ENCODE data around the gene TLR10. TPM values are rescaled to one million over a fixed set of nuclear protein-coding genes. Genes with fewer than 3 reads are reported as not detected.

The TLR10 gene
- total and polyA plus RNA-seq, 2 experiments from 2014 or later = 0.14 TPM; not detected in 1

GRCh38 chr4:38723114-38723513 is 59.7 kb downstream of the TLR10 start:
- Mint-ChIP-seq H3K27ac (no peak overlapping the region), H3K4me3 (no peak overlapping the region), H3K9me3 (peaks cover 4% of the 10 kb centered on the region; the same call in 1 of the 3 replicates), H3K27me3 (ENCODE audit: insufficient read depth, low read depth, poor library complexity) (peaks cover 4% of the 10 kb centered on the region), H3K4me1 (peaks cover 6% of the 10 kb centered on the region; the same call in 1 of the 3 replicates), H3K36me3 (ENCODE audit: low read depth) (no peaks in the 10 kb centered on the region)
- no peak overlapping the region for H3K27ac ChIP-seq (ENCODE audit: low read depth)
- DNase-seq (ENCODE audit: low spot score) (no peak), ATAC-seq (no peak)
- H3K27me3 ChIP-seq (ENCODE audit: insufficient read depth) = no peaks in the 10 kb centered on the region
- no peaks in the 10 kb centered on the region for H4K20me1 ChIP-seq (replicated peaks; ENCODE audit: insufficient read depth)
- no peaks in the 10 kb centered on the region for H3K79me2 ChIP-seq (replicated peaks; ENCODE audit: insufficient read depth)
- no peak overlapping the region for H2AFZ ChIP-seq
- no peak overlapping the region for H3K4me3 ChIP-seq
- no peak overlapping the region for H3K4me2 ChIP-seq
- 0 out of 2 replicates have a peak, but pooled peaks cover 7% of the 10 kb centered on the region for H3K9me2 ChIP-seq (ENCODE audit: insufficient read depth)
- TF ChIP-seq JUNB (IDR thresholded peaks at IDR 0.05; ENCODE audit: unreplicated experiment) (no peak), ZNF331 (CRISPR knock-in tag; IDR thresholded peaks at IDR 0.05; ENCODE audit: low read depth) (no peak), ETS1 (IDR thresholded peaks at IDR 0.05) (no peak), EZH2 (IDR thresholded peaks at IDR 0.05; ENCODE audit: low read depth, unreplicated experiment) (no peak), ZNF114 (CRISPR knock-in tag; IDR thresholded peaks at IDR 0.05) (no peak), ZNF462 (CRISPR knock-in tag; IDR thresholded peaks at IDR 0.05) (no peak), STAT1 (IDR thresholded peaks at IDR 0.05; ENCODE audit: unreplicated experiment) (no peak), CREB1 (CRISPR knock-in tag; IDR thresholded peaks at IDR 0.05; ENCODE audit: low read depth) (no peak), REST (IDR thresholded peaks at IDR 0.05; ENCODE audit: unreplicated experiment) (no peak), EZH2phosphoT487 (IDR thresholded peaks at IDR 0.05; ENCODE audit: unreplicated experiment) (no peak), POLR2AphosphoS5 (IDR thresholded peaks at IDR 0.05; ENCODE audit: low read depth) (no peak), NANOG (IDR thresholded peaks at IDR 0.05; ENCODE audit: borderline replicate concordance) (no peak), CTCF (conservative IDR thresholded peaks at IDR 0.05; ENCODE audit: low read depth in 2 of 2) (no peak)
- no peaks in the 10 kb centered on the region for H3F3A ChIP-seq (replicated peaks; ENCODE audit: low read depth)
- 0 out of 2 replicates have a peak, but pooled peaks cover 7% of the 10 kb centered on the region for H3K4me1 ChIP-seq (ENCODE audit: insufficient read depth)
- H3K36me3 ChIP-seq (ENCODE audit: insufficient read depth) = no peaks in the 10 kb centered on the region
